NB4 (cell line): ENCODE measurements around the gene A2M.

Source experiments
- DNase-seq: peaks from one replicate; pipeline ENCODE4 v3.0.0; 2010; ENCODE audit warnings: low read depth
- H3K4me3 ChIP-seq: one replicate; pipeline ENCODE4 v1.5.1; 2011; ENCODE audit warnings: mild to moderate bottlenecking, low read depth, low read length, moderate library complexity
- MYC ChIP-seq: IDR thresholded peaks from 2 replicates; pipeline ENCODE4 v1.6.1; 2011; ENCODE audit warnings: low read depth, low read length
- POLR2A ChIP-seq: IDR thresholded peaks from 2 replicates; pipeline ENCODE4 v1.6.1; 2011; ENCODE audit warnings: mild to moderate bottlenecking; ENCODE audit not compliant: insufficient read length; ENCODE audit errors: extremely low read depth
- TF ChIP-seq, protein P1 (sequence below): IDR thresholded peaks from 2 replicates; pipeline ENCODE4 v1.6.1; 2011; ENCODE audit warnings: low read depth, low read length
- TF ChIP-seq, protein P2 (sequence below): IDR thresholded peaks from one replicate; pipeline ENCODE4 v1.5.1; 2012; ENCODE audit warnings: low read depth, low read length

The A2M gene

GRCh38 chr12:9074484-9075137 is 41.1 kb downstream of the A2M start:
- DNase-seq = no peak
- no peak for TF ChIP-seq POLR2A
- TF ChIP-seq MYC = no peak
- TF ChIP-seq, protein P1, sequence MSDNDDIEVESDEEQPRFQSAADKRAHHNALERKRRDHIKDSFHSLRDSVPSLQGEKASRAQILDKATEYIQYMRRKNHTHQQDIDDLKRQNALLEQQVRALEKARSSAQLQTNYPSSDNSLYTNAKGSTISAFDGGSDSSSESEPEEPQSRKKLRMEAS = no peak
- TF ChIP-seq, protein P2, sequence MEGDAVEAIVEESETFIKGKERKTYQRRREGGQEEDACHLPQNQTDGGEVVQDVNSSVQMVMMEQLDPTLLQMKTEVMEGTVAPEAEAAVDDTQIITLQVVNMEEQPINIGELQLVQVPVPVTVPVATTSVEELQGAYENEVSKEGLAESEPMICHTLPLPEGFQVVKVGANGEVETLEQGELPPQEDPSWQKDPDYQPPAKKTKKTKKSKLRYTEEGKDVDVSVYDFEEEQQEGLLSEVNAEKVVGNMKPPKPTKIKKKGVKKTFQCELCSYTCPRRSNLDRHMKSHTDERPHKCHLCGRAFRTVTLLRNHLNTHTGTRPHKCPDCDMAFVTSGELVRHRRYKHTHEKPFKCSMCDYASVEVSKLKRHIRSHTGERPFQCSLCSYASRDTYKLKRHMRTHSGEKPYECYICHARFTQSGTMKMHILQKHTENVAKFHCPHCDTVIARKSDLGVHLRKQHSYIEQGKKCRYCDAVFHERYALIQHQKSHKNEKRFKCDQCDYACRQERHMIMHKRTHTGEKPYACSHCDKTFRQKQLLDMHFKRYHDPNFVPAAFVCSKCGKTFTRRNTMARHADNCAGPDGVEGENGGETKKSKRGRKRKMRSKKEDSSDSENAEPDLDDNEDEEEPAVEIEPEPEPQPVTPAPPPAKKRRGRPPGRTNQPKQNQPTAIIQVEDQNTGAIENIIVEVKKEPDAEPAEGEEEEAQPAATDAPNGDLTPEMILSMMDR = no peak
- no peak overlapping the region for H3K4me3 ChIP-seq

- TF ChIP-seq MYC (no peak), POLR2A (no peak)
- TF ChIP-seq, protein P1 = no peak
- TF ChIP-seq, protein P2 = no peak
- DNase-seq = no peak
- H3K4me3 ChIP-seq = no peak overlapping the region
These were observed 42.6 kb downstream of the A2M start for GRCh38 chr12:9073076-9073475.

DNA sequence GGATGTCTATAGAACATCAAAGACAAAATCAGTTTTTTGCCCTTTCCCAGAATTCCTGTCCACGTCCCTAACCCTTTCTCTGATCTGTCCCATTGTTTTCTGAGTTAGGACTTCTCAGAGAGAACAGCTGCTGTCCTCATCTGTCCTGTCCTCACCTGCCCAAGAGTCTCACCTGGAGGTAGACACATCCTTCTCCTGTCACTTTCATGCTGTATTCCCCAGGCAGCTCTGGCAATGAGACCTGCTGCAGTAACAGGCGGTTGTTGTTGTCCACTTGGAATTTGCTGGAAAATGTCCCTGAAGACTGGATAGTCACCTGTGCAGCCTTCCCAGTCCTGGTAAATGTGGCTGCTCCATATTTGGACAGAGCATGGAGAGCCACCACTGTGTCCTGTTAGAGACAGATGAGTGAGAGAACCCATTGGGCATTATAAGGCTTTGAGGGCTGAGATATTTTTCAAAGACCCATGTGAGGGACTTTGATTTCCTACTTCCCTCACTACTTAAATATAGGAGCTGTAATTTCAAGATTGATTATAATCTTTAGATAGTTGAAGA is 43.2 kb downstream of the A2M start:
- no peak overlapping the region for H3K4me3 ChIP-seq
- TF ChIP-seq, protein P1 = no peak
- no peak for TF ChIP-seq POLR2A
- no peak for TF ChIP-seq MYC
- TF ChIP-seq, protein P2 = no peak
- no peak for DNase-seq

DNA sequence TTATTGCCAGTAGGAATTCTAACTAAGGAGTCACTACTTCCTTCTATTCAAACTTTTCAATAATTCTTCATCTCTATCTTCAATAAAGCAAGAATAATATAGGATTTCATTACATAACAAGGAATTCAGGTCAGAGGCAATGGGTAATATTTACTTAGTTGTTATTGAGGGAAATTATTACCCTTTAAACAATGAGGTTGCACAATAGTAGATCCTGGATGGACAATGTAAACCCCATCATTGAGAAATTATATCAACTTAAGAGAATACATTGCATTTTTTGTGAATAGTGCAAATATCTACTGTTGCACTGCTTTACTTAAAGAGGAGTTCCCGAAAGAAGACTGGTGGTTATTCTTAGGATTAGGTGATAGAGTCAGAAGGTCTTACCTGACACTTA is 43.8 kb downstream of the A2M start:
- TF ChIP-seq, protein P2 = no peak
- TF ChIP-seq MYC (no peak), POLR2A (no peak)
- TF ChIP-seq, protein P1 = no peak
- no peak overlapping the region for H3K4me3 ChIP-seq
- DNase-seq = no peak

- no peak overlapping the region for H3K4me3 ChIP-seq
- TF ChIP-seq MYC (no peak), POLR2A (no peak)
- TF ChIP-seq, protein P1 = no peak
- TF ChIP-seq, protein P2 = no peak
- no peak for DNase-seq
These were observed 44.2 kb downstream of the A2M start for GRCh38 chr12:9071518-9071917.
